Fibroblast of lung (primary cell): ENCODE data around the gene RUNX2. TPM values are rescaled to one million over a fixed set of nuclear protein-coding genes. Genes with fewer than 3 reads are reported as not detected.

Source experiments
- DNase-seq, 2 donors: peaks; one replicate each; pipeline versions ENCODE4 v3.0.0 to v3.0.0-alpha.2; 2010; ENCODE audit warnings: low read depth in 2 of 2
- H2AFZ ChIP-seq: 2 replicates; pipeline ENCODE4 v1.5.1; 2012; ENCODE audit warnings: low read length, control low read depth, inconsistent platforms
- H3K27ac ChIP-seq: 2 replicates; pipeline ENCODE4 v1.5.1; 2011; ENCODE audit warnings: low read length, control low read depth; ENCODE audit not compliant: insufficient read depth
- H3K27me3 ChIP-seq: 2 replicates; pipeline ENCODE4 v1.5.1; 2011; ENCODE audit warnings: mild to moderate bottlenecking, low read length; ENCODE audit not compliant: control insufficient read depth, insufficient read depth
- H3K36me3 ChIP-seq: 2 replicates; pipeline ENCODE4 v1.5.1; 2011; ENCODE audit warnings: low read length; ENCODE audit not compliant: control insufficient read depth, insufficient read depth
- H3K4me1 ChIP-seq: 2 replicates; pipeline ENCODE4 v1.5.1; 2011; ENCODE audit warnings: low read length; ENCODE audit not compliant: control insufficient read depth, insufficient read depth; ENCODE audit errors: extremely low read depth
- H3K4me2 ChIP-seq: 2 replicates; pipeline ENCODE4 v1.5.1; 2011; ENCODE audit warnings: low read length, control low read depth; ENCODE audit not compliant: insufficient read depth; ENCODE audit errors: extremely low read depth
- H3K4me3 ChIP-seq, 4 experiments: fragments of 200-600 bp in 1 of 4; sonication (generic) in 1 of 4; replicated peaks in 1 of 4; 2 replicates each; pipeline ENCODE4 v1.5.1; 2011 to 2016; ENCODE audit warnings: low read length in 4 of 4, low read depth in 3 of 4, mild to moderate bottlenecking in 3 of 4, control low read depth in 2 of 4, inconsistent platforms in 1 of 4, mixed read lengths in 1 of 4; ENCODE audit not compliant: insufficient read depth in 1 of 4; ENCODE audit errors: control extremely low read depth in 1 of 4
- H3K79me2 ChIP-seq: 2 replicates; pipeline ENCODE4 v1.5.1; 2012; ENCODE audit warnings: mild to moderate bottlenecking, low read length, inconsistent platforms; ENCODE audit not compliant: control insufficient read depth, insufficient read depth
- H3K9ac ChIP-seq: 2 replicates; pipeline ENCODE4 v1.5.1; 2011; ENCODE audit warnings: mild to moderate bottlenecking, low read length, control low read depth; ENCODE audit not compliant: insufficient read depth
- H3K9me3 ChIP-seq: 2 replicates; pipeline ENCODE4 v1.5.1; 2012; ENCODE audit warnings: low read depth, low read length; ENCODE audit not compliant: control insufficient read depth, insufficient read depth
- H4K20me1 ChIP-seq: 2 replicates; pipeline ENCODE4 v1.5.1; 2011; ENCODE audit warnings: low read length; ENCODE audit not compliant: control insufficient read depth, insufficient read depth; ENCODE audit errors: extremely low read depth
- EZH2 ChIP-seq: IDR thresholded peaks from 2 replicates; pipeline ENCODE4 v1.5.1; 2012; ENCODE audit warnings: low read length, control low read depth, mild to moderate bottlenecking; ENCODE audit errors: missing control alignments
- polyA plus RNA-seq, 2 donors: library from polyadenylated mRNA; depleted of rRNA in 1 of 2; stranded (reverse) in 1 of 2; unstranded in 1 of 2; fragments of >200 nt; gene quantifications; 2 replicates each; pipeline ENCODE4 v1.2.1, GENCODE V29; 2011 to 2012; ENCODE audit warnings: missing spikeins in 1 of 2
- total RNA-seq: library from RNA; depleted of rRNA; stranded (reverse); fragments of >200 nt; gene quantifications from 2 replicates; pipeline ENCODE4 v1.2.1, GENCODE V29; 2014
- TF ChIP-seq, protein P1 (sequence below), 2 donors: IDR thresholded peaks in 1 of 2; conservative IDR thresholded peaks in 1 of 2; 1 replicate in 1 of 2; 2 replicates in 1 of 2; pipeline ENCODE4 v1.5.1; 2011 to 2012; ENCODE audit warnings: low read length in 2 of 2, control low read depth in 1 of 2, inconsistent platforms in 1 of 2, low read depth in 1 of 2, mild to moderate bottlenecking in 1 of 2

The RUNX2 gene
- total and polyA plus RNA-seq, 2 donors (not counting 1 experiment from before 2014, with no cell fraction given), result 2.5 to 4.5 TPM

DNA sequence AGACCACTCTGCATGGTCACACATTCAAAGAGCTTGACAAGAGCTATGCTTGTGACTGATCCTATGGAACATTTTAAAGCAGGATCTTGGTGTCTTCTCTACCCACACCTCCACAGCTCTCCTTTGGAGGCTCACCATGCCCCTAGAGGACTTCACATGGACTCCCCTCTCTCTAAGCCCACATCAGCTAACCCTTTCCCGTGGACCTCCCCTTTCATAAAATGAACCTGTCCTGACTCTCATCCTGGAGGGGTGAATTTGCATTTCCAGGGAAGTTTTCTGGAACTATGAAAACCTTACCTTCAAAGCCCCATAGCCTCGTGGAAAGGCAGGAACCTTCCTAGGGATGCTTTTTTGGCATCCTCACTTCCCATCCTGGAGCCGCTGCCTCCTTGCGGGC lies 234.0 kb downstream of the RUNX2 start:
- H3K36me3 ChIP-seq, result no peaks in the 10 kb centered on the region

DNA sequence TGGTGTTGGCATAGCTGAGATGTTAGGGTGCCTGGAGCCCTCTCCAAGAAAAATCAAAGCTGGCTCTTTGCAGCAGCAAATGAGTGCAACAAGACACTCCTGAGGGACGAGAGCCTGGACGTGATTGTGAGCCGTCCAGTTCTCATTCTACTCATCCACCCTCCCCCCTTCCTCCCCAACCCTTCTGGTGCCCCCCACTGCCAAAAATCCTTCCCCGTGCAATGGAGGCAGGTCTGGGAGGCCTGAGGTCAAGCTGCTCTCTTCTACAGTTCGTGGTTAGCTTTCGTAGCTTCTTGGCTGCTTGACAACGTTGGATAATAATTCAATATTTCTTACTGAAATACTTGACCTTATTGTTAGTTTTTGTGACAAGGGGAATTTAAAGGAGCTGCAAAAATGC lies 234.9 kb downstream of the RUNX2 start:
- H2AFZ ChIP-seq, result no peak overlapping the region
- H3K9ac ChIP-seq, result no peak overlapping the region
- no peak overlapping the region for H3K4me3 ChIP-seq
- no peak for TF ChIP-seq EZH2
- TF ChIP-seq, protein P1, sequence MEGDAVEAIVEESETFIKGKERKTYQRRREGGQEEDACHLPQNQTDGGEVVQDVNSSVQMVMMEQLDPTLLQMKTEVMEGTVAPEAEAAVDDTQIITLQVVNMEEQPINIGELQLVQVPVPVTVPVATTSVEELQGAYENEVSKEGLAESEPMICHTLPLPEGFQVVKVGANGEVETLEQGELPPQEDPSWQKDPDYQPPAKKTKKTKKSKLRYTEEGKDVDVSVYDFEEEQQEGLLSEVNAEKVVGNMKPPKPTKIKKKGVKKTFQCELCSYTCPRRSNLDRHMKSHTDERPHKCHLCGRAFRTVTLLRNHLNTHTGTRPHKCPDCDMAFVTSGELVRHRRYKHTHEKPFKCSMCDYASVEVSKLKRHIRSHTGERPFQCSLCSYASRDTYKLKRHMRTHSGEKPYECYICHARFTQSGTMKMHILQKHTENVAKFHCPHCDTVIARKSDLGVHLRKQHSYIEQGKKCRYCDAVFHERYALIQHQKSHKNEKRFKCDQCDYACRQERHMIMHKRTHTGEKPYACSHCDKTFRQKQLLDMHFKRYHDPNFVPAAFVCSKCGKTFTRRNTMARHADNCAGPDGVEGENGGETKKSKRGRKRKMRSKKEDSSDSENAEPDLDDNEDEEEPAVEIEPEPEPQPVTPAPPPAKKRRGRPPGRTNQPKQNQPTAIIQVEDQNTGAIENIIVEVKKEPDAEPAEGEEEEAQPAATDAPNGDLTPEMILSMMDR (conservative IDR thresholded peaks at IDR 0.05 in 1 of 2, IDR thresholded peaks at IDR 0.05 in 1 of 2; ENCODE audit: low read depth in 1 of 2, low read length in 2 of 2), result no peak
- H3K4me2 ChIP-seq, result no peak overlapping the region
- no peaks in the 10 kb centered on the region for H3K4me1 ChIP-seq
- DNase-seq, result peak; percentile 39 to 73
- no peaks in the 10 kb centered on the region for H4K20me1 ChIP-seq
- H3K27ac ChIP-seq, result no peak overlapping the region
- H3K27me3 ChIP-seq, result no peaks in the 10 kb centered on the region
- no peaks in the 10 kb centered on the region for H3K79me2 ChIP-seq
- H3K9me3 ChIP-seq, result no peaks in the 10 kb centered on the region
- no peaks in the 10 kb centered on the region for H3K36me3 ChIP-seq

More for the DNA sequence above, 234.0 kb downstream of the RUNX2 start:
- Histone ChIP-seq H3K4me3 (no peak overlapping the region), H4K20me1 (no peaks in the 10 kb centered on the region), H2AFZ (no peak overlapping the region), H3K9ac (no peak overlapping the region), H3K27me3 (no peaks in the 10 kb centered on the region), H3K79me2 (no peaks in the 10 kb centered on the region), H3K9me3 (no peaks in the 10 kb centered on the region), H3K27ac (no peak overlapping the region), H3K4me2 (no peak overlapping the region), H3K4me1 (no peaks in the 10 kb centered on the region)
- DNase-seq, result no peak
- no peak for TF ChIP-seq EZH2
- TF ChIP-seq, protein P1 (conservative IDR thresholded peaks at IDR 0.05 in 1 of 2, IDR thresholded peaks at IDR 0.05 in 1 of 2; ENCODE audit: low read depth in 1 of 2, low read length in 2 of 2), result no peak

DNA sequence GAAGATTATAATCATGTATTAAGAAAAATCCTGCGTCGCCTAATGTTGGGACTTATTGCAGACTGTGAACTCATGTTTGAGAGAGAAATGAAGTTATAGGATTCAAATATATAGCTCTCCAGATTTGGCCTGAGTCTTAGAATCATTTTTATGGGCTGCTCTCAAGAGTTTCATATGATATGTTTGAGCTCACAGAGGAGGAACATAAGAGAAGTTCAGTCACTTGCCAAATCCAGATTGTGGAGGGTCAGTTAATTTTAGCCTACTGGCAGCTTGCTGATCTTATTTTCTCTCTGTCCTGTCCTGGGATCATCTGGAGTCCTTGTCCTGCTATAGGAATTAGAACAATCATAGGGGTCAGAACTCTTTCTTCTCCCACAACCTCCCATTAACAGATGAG lies 235.7 kb downstream of the RUNX2 start:
- Histone ChIP-seq H3K79me2 (no peaks in the 10 kb centered on the region), H3K4me3 (no peak overlapping the region), H3K27me3 (no peaks in the 10 kb centered on the region), H3K36me3 (no peaks in the 10 kb centered on the region), H3K9ac (no peak overlapping the region), H3K4me2 (no peak overlapping the region), H4K20me1 (no peaks in the 10 kb centered on the region), H2AFZ (no peak overlapping the region), H3K4me1 (no peaks in the 10 kb centered on the region), H3K9me3 (no peaks in the 10 kb centered on the region), H3K27ac (no peak overlapping the region)
- DNase-seq, result no peak
- TF ChIP-seq, protein P1 (conservative IDR thresholded peaks at IDR 0.05 in 1 of 2, IDR thresholded peaks at IDR 0.05 in 1 of 2; ENCODE audit: low read depth in 1 of 2, low read length in 2 of 2), result no peak
- no peak for TF ChIP-seq EZH2
